Umbilical cord (tissue), 2 donors: Measurements from ENCODE around the gene ZNF618. TPM values are rescaled to one million over a fixed set of nuclear protein-coding genes. Genes with fewer than 3 reads are reported as not detected.
A peak's percentile ranks its signal among the peaks of the same experiment; 100 is the strongest.

Experiments used
- DNase-seq: peaks from one replicate; pipeline ENCODE4 v3.0.0-alpha.2; 2015; ENCODE audit warnings: low spot score
- total RNA-seq: library from RNA; depleted of rRNA; stranded (reverse); fragments of >200 nt; gene quantifications from one replicate; pipeline ENCODE4 v1.2.3, GENCODE V29; 2014; ENCODE audit warnings: low replicate concordance; ENCODE audit not compliant: insufficient read depth

The ZNF618 gene
- total RNA-seq, 1 donor from 2014 or later = 12.3 TPM

DNA sequence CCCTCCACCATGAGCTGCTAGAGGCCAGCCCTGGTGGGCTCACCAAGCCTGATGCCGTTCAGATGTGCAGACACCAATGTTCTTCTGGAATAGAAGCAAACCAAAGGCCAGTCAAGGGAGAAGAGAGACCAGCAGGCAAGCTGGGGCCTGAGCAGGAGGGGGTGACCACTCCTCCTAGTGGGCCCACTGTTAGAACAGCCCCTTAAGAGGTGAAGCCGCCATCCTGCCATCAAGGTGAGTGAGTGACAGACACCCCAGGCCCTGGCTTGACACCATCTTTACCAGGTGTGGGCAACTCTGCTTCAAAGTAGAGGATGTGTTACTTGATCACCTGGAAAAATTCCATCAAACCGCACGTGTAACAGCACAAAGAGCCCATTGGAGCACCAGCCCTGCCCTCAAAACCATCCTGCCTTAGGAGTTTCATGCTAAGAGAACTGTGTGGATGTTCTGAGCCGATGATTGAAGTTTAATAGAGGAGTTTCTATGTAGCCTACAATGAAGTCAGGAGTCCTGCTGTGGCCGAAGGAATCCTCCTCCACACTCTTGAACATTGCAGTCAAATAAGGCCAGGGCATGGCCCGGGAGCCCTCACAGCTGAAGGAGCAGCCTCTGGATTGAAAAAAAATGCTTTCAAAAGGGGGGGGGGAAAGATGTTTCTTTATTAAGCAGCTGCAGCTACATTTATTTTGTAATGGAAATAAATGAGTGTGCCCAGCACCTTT, 181.2 kb downstream of the ZNF618 start:
- DNase-seq = no peak

- DNase-seq = no peak
These were observed 182.6 kb downstream of the ZNF618 start for GRCh38 chr9:114058688-114059046.

- DNase-seq = peak; percentile 31
These were observed 183.1 kb downstream of the ZNF618 start for GRCh38 chr9:114059047-114059803.

DNA sequence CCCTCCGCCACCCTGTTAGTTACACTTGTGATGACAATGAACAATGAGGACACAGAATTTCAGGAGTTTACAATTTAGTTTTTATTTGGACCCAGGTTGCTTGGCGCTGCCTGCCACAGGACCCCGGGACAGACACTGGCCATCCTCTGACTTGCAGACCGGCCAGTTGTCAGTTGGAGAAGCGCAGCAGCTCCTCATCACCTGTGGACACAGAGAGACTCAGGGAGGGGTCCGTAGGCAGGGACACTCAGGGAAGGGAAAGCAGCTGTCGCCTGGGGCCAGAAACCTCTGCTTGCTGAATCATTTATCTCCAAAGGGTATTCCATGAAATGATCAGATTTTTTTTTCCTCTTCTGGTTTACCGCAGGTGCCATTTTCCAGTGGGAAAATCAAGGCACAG, 184.0 kb downstream of the ZNF618 start:
- DNase-seq = no peak

DNA sequence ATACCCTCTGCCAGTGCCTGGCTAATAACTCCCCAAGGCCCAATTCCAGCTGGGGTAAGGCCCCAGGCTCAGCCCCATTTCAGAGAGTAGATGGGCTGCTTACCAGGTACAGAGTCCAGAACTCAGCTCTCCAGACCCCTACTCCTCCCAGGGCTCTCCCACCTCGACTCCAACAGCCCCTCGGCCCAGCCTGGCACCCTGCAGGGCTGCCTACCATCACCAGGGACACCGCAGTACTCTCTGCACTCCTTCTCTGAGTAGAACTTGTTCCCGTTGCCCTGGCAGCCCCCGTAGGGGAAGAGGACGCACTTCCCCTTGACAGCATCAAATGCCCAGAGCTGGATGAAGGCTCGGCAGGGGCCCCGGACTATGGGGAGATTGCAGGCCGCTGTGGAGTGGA, 184.6 kb downstream of the ZNF618 start:
- no peak for DNase-seq

DNA sequence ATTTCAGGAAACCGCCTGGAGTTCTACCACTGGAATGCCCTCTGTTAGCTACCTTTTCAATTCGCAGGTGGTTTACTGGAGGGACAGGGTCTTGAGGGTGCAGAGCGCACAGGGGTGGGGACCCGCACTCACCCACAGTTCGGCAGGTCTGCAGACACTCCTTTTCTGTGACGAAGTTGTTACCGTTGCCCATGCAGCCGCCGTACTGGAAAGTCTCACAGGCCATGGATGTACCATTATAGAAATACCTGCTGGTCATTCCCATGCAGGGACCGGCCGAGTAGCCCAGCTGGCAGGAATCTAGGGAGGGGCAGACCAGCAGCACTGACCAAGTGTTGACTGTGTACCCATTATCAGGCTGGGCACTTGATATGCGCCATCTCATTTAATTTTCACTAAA, 185.2 kb downstream of the ZNF618 start:
- DNase-seq = no peak

DNA sequence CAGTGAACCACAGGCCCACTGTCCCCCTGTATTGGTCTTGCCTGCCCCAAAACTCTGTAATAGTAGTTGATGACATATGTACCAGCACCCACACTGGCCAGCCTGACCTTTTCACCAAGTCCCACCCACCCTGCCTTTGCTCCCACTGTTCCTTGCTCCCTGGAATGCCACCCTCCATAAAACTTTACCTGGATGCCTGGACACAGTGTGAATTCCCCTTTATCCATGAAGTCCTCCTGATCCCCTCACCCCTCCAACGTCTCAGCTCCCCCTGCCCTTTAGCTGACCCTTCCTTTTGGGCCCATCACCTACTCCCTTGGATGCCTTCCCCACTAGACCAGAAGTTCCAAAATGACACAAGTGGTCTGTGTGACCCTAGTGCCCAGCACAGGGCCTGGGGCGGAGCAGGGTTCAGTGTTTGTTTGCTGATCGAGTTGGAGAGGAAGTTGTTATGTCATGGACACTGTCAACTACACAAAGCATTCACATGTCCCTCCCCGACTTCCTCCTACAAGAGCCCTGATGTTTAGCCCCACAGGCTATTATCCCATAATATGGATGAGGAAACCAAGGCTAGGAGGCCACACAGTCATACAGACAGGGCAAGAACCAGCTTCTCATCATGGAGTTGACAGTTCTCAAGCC, 185.8 kb downstream of the ZNF618 start:
- DNase-seq = no peak

DNA sequence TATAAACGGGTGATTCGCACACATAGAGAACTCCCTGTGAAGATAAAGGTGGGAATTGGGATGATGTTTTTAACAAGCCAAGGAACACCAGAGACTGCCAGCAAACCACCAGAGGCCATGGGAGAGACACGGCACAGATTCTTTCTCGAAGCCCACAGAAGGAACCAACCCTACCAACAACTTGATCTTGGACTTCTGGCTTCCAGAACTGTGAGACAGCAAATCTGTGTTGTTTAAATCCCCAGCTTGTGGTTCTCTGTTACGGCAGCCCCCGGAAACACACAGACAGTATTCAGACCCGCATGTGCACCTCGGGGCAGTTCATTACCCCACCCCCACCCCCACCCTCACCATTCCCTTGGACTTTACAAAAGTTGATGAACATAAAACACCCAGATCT, 189.2 kb downstream of the ZNF618 start:
- DNase-seq = no peak

GRCh38 chr9:114069476-114070187, 193.5 kb downstream of the ZNF618 start:
- no peak for DNase-seq

DNA sequence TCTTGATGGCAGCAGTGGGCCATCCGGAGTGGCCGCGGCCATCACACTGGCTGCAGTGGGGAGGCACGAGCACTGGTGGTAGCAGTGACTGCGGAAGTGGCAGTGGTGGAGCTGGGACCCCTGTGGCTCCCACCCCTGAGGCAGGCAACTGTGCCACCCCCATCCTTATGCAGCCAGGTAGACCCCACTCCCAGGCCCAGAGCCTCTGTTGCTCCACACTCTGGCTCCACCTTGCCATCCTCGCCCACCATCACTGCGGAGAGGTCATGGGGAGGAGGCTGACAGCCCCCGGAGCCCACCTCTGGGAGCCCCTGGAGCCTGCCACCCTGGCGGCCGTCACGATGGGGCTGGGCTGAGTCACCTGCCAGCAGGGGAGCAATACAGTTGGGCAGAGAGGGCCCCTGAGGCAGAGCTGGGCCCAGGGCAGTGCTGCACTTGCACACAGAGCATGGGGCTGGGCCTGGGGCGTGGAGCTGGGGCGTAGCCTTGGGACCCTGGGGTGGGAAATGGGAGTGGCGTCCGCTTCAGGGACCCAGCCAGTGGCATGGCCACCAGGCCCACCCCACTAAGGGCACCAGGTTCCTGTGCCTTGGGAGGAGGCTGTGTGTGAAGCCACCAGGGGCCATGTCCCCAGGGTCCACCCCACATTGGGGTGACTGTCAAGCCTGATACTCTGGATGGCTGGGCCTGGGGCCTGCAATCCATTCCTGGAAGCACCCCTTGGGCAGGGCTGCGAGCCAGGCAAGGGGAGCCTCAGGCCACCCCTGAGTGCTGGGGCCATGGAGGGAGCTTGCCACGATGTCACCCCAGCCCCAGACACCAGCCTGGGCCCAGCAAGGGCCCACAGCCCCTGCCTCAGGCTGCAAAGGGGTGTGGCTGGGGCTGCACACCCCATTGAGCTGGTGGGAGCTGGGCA, 194.3 kb downstream of the ZNF618 start:
- no peak for DNase-seq

DNA sequence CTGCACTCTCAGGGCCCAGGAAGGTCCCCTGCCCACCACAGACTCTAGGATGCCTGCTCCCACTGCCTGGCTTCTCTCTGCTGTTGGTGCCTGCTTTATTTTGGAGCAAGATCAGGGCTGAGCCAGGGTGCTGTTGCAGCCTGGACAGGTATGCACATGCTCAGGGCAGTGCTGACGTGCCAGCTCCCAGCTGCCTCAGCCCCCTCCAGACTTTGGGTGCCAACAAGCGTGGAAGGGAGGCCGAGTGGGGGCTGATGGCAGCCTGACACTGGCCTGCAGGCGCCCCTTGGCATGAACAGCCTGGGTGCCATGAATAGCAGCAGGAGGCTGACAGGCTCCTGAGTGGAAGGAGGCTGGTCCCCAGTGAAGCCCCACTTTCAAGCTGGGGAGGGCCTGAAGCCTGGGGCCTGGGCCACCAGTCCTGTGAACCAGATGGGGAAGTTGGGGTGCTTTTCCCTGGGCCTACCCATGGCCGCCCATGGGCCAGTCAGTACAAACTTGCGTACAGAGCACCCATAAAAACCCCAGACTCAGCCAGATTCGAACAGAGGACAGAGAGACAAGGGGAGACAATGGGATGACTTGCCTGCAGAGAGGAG, 195.2 kb downstream of the ZNF618 start:
- no peak for DNase-seq

GRCh38 chr9:114072184-114073140, 196.4 kb downstream of the ZNF618 start:
- no peak for DNase-seq

GRCh38 chr9:114075602-114076001, 199.5 kb downstream of the ZNF618 start:
- no peak for DNase-seq

DNA sequence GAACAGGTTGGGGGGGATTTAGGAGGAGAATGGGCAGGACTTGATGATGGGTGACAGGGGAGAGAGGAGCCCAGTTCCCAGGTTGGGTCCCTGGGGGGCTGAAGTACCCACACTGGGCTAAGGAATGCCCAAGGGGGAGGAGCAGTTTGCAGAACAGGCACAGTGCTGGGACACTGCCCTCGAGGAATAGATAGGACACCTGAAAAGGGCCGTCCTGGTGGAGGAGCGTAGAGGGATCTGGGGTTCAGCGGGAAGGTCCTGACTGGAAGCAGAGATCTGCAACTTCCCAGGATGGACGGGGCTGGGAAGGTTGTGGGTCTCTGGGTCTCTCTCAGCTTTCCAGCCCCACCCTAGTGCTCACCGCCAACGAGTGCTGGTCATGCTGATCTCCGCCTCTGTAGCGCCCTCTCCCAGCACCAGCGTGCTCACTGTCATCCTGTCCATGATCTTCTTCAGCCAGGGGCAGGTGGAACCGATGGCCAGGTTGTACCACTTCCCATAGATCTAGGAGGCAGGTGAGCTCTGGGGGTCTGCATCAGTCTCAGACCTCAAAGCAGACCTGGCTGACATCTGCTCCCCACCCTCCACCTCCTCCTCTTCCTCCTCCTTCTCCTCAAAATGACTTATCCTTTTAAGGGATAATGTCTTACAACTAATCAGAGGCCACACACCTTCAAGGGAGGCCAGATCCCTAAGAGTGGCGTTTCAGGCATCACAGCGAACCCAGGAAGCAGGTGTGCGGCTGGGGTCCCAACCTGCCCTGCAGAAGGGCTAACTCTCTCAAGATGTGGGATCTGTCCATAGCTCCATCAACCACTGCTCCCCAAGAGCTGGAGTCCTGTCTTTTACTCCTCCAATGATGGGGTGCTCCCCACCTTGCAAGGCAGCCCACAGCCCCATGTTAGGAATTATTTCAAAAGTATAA, 200.4 kb downstream of the ZNF618 start:
- DNase-seq = no peak

DNA sequence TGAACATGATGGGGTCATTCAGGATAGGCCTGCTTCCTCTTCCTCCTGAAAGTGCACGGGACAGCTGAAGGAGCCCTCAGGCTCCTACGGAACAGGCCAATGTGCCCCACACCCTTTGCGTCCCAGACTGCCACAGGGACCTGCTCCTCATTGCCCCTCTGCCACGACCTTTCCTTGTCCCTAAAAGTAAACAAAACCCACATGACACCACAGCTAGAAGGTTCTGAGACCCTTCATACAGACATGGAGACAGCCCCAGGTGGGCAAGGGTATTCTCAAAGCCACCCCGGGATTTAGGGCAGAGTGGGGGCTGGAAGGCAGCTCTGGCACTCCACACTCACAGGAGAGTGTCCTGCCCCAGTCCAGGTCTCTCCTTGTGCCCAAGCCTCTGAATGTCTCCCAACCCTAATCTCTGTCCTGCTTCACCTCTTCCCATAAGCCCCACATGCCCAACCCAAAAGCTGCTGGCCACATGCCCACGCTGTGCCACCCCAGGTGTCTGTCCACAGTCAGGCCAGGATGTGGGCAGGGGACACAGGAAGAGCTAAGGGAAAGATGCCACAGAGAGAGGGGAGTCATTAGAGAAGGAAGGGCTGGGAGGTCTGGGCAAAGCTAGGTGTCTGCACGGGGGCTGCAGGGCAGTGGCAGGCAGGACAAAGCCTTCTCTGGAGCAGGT, 201.2 kb downstream of the ZNF618 start:
- DNase-seq = no peak

- DNase-seq = no peak
These were observed 202.1 kb downstream of the ZNF618 start, which contains the start of gene AMBP for GRCh38 chr9:114078021-114078780. Gene AMBP (minus strand): TSS chr9:114078300. CDS start chr9:114078209, 91 bp downstream.

DNA sequence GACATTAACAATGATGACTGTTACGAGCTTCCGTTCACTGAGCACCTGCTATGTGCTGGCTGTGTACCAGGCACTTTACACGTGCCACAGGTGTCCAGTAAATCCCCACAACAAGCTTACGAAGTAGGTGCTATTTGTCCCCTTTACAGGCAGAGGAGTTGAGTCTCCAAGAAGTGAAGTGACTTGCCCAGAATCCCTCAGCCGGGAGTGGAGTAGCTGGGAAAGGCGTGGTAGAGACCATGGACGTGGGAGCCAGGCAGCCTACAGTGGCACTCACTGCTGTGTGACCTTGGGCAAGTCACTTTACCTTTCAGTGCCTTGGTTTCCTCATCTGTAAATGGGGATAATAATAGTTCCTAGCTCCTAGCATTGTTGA, 202.7 kb downstream of the ZNF618 start:
- DNase-seq = no peak
